Right atrium auricular region (tissue), 2 donors: ENCODE data around the gene EIF2B2. TPM values are rescaled to one million over a fixed set of nuclear protein-coding genes. Genes with fewer than 3 reads are reported as not detected.

Experiments
- DNase-seq: peaks from one replicate; pipeline ENCODE4 v3.0.0-alpha.2; 2019; ENCODE audit warnings: low spot score
- H3K27ac ChIP-seq, 2 donors: fragments of 200-600 bp; sonication (generic); 1 replicate in 1 of 2; 2 replicates in 1 of 2; pipeline ENCODE4 v1.5.1; 2016 to 2019
- H3K27me3 ChIP-seq, 2 donors: fragments of 200-600 bp; sonication (generic); one replicate each; pipeline versions ENCODE4 v1.5.1 to v1.6.0; 2017 to 2019
- H3K36me3 ChIP-seq: fragments of 200-600 bp; sonication (generic); one replicate; pipeline ENCODE4 v1.5.1; 2016
- H3K4me1 ChIP-seq, 2 donors: fragments of 200-600 bp; sonication (generic); one replicate each; pipeline versions ENCODE4 v1.5.1 to v1.6.0; 2017 to 2019
- H3K4me3 ChIP-seq, 2 donors: fragments of 200-600 bp; sonication (generic); 1 replicate in 1 of 2; 2 replicates in 1 of 2; pipeline ENCODE4 v1.5.1; 2017 to 2019; ENCODE audit warnings: mild to moderate bottlenecking in 1 of 2, moderate library complexity in 1 of 2
- H3K9me3 ChIP-seq, 2 donors: fragments of 200-600 bp; sonication (generic); one replicate each; pipeline ENCODE4 v1.5.1; 2019
- CTCF ChIP-seq, 2 donors: fragments of 200-600 bp; sonication (generic); IDR thresholded peaks; one replicate each; pipeline ENCODE4 v1.5.1; 2019; ENCODE audit warnings: antibody characterized with exemption in 2 of 2
- total RNA-seq, 2 donors: library from RNA; depleted of rRNA; stranded (reverse); fragments of >200 nt; gene quantifications; one replicate each; pipeline ENCODE4 v1.1.0, GENCODE V29; 2016

EIF2B2 gene
- total RNA-seq, 2 donors from 2014 or later, result 26.1 to 35.3 TPM

GRCh38 chr14:75025876-75026275 lies 23.2 kb downstream of the EIF2B2 start:
- Histone ChIP-seq H3K27ac (no peak overlapping the region), H3K4me1 (peaks cover 0 to 8% of the 10 kb centered on the region in 2 donors), H3K27me3 (no peaks in the 10 kb centered on the region), H3K36me3 (peaks cover 24% of the 10 kb centered on the region), H3K9me3 (no peaks in the 10 kb centered on the region), H3K4me3 (no peak overlapping the region)
- no peak for DNase-seq
- TF ChIP-seq CTCF (IDR thresholded peaks at IDR 0.05), result no peak

GRCh38 chr14:75030147-75030546 lies 27.4 kb downstream of the EIF2B2 start:
- no peaks in the 10 kb centered on the region for H3K27me3 ChIP-seq
- no peaks in the 10 kb centered on the region for H3K4me1 ChIP-seq
- TF ChIP-seq CTCF (IDR thresholded peaks at IDR 0.05), result no peak
- no peaks in the 10 kb centered on the region for H3K9me3 ChIP-seq
- no peak overlapping the region for H3K4me3 ChIP-seq
- DNase-seq, result no peak
- H3K36me3 ChIP-seq, result peaks cover 59% of the 10 kb centered on the region
- H3K27ac ChIP-seq, result no peak overlapping the region

GRCh38 chr14:75032939-75033338 lies 30.2 kb downstream of the EIF2B2 start:
- no peak for TF ChIP-seq CTCF (IDR thresholded peaks at IDR 0.05)
- DNase-seq, result no peak
- Histone ChIP-seq H3K36me3 (peaks cover 60% of the 10 kb centered on the region), H3K9me3 (no peaks in the 10 kb centered on the region), H3K27ac (no peak overlapping the region), H3K4me3 (no peak overlapping the region), H3K4me1 (no peaks in the 10 kb centered on the region), H3K27me3 (no peaks in the 10 kb centered on the region)

GRCh38 chr14:75040507-75040906 lies 37.8 kb downstream of the EIF2B2 start:
- H3K4me3 ChIP-seq, result no peak overlapping the region
- H3K27me3 ChIP-seq, result no peaks in the 10 kb centered on the region
- no peak for TF ChIP-seq CTCF (IDR thresholded peaks at IDR 0.05)
- no peaks in the 10 kb centered on the region for H3K9me3 ChIP-seq
- H3K36me3 ChIP-seq, result peaks cover 39% of the 10 kb centered on the region
- H3K27ac ChIP-seq, result no peak overlapping the region
- DNase-seq, result no peak
- H3K4me1 ChIP-seq, result peaks cover 0 to 4% of the 10 kb centered on the region in 2 donors

- no peaks in the 10 kb centered on the region for H3K27me3 ChIP-seq
- H3K4me1 ChIP-seq, result peaks cover 0 to 4% of the 10 kb centered on the region in 2 donors
- no peak overlapping the region for H3K4me3 ChIP-seq
- H3K27ac ChIP-seq, result no peak overlapping the region
- peaks cover 39% of the 10 kb centered on the region for H3K36me3 ChIP-seq
- no peak for TF ChIP-seq CTCF (IDR thresholded peaks at IDR 0.05)
- H3K9me3 ChIP-seq, result no peaks in the 10 kb centered on the region
- DNase-seq, result no peak
Measured at GRCh38 chr14:75040959-75041358, 38.2 kb downstream of the EIF2B2 start.

- Histone ChIP-seq H3K4me3 (no peak overlapping the region), H3K27ac (no peak overlapping the region), H3K36me3 (peaks cover 39% of the 10 kb centered on the region), H3K4me1 (peaks cover 0 to 4% of the 10 kb centered on the region in 2 donors), H3K9me3 (no peaks in the 10 kb centered on the region), H3K27me3 (no peaks in the 10 kb centered on the region)
- no peak for DNase-seq
- no peak for TF ChIP-seq CTCF (IDR thresholded peaks at IDR 0.05)
Measured at GRCh38 chr14:75041613-75042012, 38.9 kb downstream of the EIF2B2 start.
